22Rv1 (cell line): Measurements from ENCODE around the gene FGR.

Experiments
- ZFX ChIP-seq: fragments of 450-650 bp; IDR thresholded peaks from 2 replicates; pipeline ENCODE4 v1.6.1; 2017; ENCODE audit warnings: antibody characterized with exemption, borderline replicate concordance
- TF ChIP-seq, protein P1 (sequence below): fragments of 450-650 bp; IDR thresholded peaks from 2 replicates; pipeline ENCODE4 v1.5.1; 2017; ENCODE audit warnings: mild to moderate bottlenecking

DNA sequence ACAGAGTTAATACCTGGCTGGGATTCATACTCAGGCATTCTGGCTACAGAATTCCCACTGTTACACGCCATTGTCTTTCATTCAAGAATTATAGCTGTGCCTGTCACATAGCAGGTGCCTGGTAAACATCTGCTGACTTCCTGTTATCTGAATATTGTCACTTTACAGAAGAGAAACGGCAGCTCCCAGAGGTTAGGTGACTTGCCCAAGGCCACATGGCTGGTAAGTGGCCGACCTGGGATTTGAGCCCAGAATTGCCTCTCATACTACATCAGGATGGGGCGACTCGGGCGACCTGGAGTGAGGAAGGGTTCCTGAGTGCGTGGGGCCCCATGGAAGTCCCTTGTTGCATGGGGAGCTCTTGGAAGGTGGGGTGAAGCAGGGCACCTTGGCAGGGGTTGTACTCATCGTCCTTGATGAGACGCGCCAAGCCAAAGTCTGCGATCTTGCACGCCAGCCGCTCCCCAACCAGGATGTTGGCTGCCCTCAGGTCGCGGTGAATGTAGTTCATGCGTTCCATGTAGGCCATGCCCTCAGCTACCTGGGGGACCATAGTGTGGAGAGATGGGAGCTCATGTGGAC is 20.9 kb downstream of the FGR start:
- TF ChIP-seq, protein P1, sequence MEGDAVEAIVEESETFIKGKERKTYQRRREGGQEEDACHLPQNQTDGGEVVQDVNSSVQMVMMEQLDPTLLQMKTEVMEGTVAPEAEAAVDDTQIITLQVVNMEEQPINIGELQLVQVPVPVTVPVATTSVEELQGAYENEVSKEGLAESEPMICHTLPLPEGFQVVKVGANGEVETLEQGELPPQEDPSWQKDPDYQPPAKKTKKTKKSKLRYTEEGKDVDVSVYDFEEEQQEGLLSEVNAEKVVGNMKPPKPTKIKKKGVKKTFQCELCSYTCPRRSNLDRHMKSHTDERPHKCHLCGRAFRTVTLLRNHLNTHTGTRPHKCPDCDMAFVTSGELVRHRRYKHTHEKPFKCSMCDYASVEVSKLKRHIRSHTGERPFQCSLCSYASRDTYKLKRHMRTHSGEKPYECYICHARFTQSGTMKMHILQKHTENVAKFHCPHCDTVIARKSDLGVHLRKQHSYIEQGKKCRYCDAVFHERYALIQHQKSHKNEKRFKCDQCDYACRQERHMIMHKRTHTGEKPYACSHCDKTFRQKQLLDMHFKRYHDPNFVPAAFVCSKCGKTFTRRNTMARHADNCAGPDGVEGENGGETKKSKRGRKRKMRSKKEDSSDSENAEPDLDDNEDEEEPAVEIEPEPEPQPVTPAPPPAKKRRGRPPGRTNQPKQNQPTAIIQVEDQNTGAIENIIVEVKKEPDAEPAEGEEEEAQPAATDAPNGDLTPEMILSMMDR, result no peak
- TF ChIP-seq ZFX, result no peak
